Measurements from ENCODE around the gene CHD2.

CHD2 gene

GRCh38 chr15:92963794-92964193 lies 63.7 kb downstream of the CHD2 start:
- peak; percentile 87 for DNase-seq

DNA sequence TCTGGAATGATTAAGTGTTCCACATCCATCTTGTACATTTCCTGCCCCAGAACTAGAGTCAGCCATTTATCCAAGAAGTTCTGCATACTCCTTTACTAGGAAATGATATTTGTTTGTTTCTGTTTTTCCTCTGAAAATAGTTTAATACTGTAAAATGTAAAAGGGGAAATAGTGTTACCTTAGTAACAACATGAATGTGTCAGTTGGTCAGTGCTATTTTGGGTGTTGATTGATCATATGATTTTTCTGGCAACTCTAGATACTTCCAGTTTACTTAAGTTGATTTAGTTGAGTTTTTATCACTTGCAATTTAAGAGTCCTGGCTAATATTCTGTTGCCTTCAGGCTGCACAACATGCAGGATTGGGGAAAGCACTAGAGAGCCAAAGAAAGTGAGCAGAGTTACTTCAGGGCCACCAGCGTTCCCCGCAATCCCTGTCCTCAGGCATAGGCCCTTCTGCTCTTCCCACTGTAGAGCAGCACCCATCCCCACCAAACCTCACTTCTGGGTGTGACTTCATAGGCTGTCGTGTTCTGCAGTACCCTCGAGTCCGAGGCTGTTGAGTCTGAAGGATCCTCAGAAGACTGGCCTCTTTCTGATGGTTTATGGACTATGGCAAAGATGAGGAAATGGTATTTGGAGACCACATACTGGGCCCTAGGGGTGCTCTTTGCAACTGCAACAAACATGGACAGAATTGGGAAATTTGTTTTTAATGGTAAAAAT lies 69.0 kb downstream of the CHD2 start:
- no peak for DNase-seq

DNA sequence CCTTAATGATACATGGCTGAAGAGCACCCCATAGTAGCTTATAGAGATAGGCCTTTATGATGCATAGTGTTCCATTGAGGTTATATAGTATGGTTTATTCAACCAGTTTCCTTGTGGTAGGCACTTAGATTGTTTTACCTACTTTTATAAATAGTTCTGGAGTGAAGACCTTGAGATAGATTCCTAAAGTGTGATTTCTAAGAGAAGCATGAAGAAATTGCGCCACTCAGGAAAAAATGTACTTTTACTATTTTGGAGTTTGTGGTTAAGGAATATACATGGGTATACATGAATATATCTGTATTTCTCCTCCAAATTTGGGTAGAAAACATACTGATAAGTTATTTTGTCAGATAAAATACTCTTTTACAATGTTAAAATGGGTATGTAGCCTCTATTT lies 70.5 kb downstream of the CHD2 start:
- DNase-seq: no peak

DNA sequence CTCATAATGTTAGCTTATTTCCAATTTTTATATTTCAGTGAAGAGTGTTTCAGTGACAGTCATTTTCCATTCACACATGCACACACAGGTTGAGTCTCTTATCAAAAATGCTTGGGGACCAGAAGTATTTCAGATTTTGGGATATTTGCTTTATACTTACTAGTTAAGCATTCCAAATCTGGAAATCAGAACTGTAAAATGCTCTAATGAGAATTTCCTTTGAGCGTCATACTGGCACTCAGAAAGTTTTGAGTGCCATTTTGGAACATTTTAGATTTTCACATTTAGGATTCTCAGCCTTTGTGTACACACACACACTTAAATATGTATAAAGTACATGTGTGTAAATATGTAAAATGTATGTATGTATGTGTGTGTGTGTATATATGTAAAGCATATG lies 71.0 kb downstream of the CHD2 start:
- no peak for DNase-seq

DNA sequence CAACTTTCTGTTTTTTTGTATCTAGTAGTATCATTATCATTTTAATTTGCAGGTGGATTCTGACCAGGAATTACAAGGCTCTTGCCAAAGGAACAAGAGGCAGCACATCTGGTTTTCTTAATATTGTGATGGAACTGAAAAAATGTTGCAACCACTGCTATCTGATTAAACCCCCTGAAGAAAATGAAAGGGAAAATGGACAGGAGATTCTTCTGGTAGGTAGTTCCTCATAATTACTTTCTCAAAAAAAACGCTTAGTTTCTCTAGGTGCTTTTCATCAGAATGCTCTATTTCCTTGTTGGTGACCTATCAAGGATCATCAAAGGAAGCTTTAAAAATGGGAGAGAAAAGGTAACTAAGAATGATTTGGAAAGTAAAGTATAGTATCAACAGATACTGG lies 71.6 kb downstream of the CHD2 start:
- no peak for DNase-seq

DNA sequence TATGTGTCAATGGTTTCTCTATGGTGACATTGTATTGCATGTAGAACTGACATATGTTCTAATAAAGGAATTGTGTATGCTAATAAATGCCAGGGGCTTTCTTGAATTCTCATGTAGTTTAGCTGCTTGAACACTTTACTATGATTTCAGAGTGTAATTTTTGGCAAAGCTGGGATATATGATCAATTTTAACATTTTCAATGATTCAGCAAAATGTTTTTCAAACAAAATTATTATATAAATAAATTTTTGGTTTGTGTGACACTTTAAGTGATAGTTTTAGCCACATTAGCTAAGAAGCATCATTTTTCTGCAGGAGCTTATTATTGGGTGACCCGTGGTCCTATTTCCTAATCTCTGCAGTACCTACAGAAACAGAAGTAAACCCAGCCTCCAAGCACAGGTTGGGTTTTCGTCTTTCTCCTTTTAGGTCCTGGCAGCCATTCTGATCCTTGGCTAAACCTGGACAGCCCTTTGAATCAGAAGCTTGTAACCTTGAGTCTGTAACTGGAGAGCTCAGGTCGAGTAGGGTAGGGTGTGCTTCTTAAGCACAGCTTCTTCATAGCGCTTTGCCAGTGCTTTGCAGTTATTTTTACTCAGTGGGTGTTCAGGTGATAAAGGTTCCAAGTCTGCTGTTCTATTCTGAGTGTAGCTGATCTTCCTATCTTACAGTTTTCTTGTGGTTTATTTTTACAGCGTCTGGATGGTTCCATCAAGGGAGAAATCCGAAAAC lies 74.2 kb downstream of the CHD2 start:
- DNase-seq: no peak

DNA sequence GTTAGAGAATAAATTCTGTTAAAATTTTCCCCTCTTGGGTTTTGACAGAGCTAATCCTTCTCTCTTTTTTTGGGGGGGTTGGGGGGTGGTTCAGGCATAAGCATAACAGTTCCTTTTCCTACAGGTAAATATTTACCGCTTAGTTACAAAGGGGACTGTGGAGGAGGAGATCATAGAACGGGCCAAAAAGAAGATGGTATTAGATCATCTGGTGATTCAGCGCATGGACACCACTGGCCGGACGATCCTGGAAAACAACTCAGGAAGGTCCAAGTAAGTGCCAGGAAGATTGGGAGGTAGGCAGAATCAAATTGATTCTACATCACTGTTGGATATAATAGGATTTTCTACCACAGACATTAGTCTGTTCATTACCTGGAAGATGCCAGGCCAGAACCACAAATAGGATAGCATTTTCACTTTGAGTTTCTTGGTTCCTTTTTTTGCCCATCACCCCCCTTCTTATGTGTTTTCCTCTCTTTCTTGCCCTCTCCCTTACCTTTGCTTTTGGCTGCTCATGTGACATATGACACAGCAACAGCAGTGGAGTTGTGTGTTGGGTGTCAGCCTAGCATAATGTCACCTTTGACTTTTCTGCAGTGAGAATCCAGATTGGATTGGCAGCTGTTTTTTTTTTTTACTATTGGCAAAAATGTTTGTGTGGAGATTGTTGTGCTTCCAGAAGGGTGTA lies 79.0 kb downstream of the CHD2 start:
- no peak for DNase-seq

GRCh38 chr15:92981333-92981732 lies 81.2 kb downstream of the CHD2 start:
- no peak for DNase-seq

DNA sequence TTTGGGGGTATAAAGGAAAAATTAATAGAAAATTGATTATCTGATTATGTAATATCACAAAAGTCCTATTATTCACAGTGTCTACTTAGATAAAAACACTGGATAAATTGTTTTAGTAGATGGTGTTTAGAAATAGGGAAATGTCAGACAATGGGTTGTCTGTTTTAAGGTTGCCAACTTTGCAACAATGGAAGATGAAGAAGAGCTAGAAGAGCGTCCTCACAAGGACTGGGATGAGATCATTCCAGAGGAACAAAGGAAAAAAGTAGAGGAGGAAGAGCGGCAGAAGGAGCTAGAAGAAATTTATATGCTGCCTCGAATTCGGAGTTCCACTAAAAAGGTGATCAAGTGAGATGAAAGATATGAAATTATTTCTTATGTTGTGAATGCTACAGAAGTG lies 84.0 kb downstream of the CHD2 start:
- DNase-seq: no peak

DNA sequence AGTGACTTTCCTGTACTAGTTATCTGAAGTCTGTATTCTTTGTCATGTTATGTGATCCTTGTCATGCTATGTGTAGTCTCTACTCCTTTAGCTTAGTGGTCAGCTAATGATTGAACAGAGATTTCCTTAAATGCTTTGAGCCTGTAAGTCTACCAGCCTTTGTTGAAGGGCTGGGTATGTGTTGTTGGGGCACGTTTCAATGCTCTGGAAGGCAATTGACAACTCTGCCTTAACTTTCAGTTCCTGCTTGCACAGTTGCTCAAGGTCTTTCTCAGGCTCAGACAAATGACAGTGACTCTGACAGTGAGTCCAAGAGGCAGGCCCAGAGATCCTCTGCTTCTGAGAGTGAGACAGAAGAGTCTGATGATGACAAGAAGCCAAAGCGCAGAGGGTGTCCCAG lies 89.3 kb downstream of the CHD2 start:
- DNase-seq: no peak

DNA sequence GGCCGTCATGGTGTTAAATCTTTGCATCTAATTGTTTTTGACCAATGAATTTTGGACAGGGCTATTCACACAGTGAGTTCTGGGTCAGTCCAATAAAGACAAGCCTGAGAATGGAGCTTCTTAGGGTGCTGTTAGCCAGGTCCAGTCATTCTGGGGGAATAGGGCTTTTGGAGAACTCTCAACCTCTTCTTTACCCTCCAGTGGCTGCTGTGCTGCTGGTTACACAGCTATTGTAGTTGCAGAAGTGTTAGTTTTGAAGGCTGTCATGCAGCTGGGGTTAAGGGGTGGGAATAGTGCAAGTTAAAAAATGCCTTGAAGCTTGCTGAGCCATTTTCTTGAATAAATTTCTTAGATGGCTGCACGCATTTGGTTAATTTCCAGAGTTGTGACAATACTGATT lies 89.9 kb downstream of the CHD2 start:
- DNase-seq: no peak

- no peak for DNase-seq
These were observed 92.6 kb downstream of the CHD2 start for GRCh38 chr15:92992720-92993119.

- DNase-seq: no peak
These were observed 97.7 kb downstream of the CHD2 start for GRCh38 chr15:92997821-92998220.

GRCh38 chr15:93001156-93001555 lies 101.0 kb downstream of the CHD2 start:
- DNase-seq: no peak

- DNase-seq: no peak
These were observed 101.8 kb downstream of the CHD2 start for GRCh38 chr15:93001881-93002280.

DNA sequence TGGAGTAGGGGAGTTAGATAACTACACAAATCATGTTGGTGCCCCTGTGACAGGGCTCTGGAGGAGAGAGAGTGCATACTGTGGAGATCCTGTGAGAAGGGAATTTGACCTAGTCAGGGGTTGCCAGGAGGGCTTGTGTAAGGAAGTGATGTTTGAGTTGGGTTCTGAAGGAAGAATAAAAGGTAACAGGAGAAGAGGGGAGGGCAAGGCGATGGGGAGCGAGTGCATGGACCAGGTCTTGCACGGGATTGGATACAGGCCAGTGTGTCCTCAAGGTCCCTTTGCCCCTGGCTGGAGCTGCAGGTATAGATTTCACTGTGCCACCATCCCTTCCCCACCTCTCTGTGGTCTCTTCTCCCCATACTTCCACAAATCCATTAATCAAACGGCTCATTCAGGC lies 105.0 kb downstream of the CHD2 start:
- DNase-seq: no peak

DNA sequence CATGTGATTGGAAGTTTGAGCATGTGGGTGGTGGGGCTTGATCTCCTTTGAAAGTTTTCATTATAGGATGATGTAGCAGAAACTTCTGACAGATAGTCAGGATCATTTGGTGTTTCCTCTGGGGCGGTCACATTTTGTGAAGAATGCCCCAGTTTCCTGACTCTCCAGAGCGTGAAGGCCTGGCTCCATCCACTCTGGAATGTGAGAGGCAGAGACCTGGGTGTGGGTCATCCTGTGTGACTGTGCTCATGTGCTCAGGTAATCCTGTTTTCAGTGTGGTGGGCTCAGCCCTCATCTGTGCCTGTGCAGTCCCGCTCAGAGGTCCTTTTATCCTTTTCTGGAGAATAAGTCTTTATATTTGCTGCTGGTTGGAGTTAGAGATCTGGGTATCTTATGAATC lies 107.9 kb downstream of the CHD2 start:
- DNase-seq: no peak

- DNase-seq: no peak
These were observed 112.7 kb downstream of the CHD2 start for GRCh38 chr15:93012786-93013185.

GRCh38 chr15:93017526-93017925 lies 117.4 kb downstream of the CHD2 start:
- DNase-seq: no peak

GRCh38 chr15:93018574-93018973 lies 118.5 kb downstream of the CHD2 start:
- no peak for DNase-seq

- DNase-seq: no peak
These were observed 119.0 kb downstream of the CHD2 start for GRCh38 chr15:93019090-93019489.

DNA sequence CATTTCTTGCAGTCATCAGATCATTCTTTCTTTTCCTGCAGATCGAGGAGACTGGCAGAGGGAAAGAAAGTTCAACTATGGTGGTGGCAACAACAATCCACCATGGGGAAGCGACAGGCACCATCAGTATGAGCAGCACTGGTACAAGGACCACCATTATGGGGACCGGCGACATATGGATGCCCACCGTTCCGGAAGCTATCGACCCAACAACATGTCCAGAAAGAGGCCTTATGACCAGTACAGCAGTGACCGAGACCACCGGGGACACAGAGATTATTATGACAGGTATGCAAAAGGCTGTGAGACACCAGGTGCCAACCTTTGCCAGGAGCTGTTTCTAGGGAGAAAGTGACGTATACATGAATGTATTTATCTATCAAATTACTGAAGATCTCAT lies 119.8 kb downstream of the CHD2 start:
- no peak for DNase-seq

DNA sequence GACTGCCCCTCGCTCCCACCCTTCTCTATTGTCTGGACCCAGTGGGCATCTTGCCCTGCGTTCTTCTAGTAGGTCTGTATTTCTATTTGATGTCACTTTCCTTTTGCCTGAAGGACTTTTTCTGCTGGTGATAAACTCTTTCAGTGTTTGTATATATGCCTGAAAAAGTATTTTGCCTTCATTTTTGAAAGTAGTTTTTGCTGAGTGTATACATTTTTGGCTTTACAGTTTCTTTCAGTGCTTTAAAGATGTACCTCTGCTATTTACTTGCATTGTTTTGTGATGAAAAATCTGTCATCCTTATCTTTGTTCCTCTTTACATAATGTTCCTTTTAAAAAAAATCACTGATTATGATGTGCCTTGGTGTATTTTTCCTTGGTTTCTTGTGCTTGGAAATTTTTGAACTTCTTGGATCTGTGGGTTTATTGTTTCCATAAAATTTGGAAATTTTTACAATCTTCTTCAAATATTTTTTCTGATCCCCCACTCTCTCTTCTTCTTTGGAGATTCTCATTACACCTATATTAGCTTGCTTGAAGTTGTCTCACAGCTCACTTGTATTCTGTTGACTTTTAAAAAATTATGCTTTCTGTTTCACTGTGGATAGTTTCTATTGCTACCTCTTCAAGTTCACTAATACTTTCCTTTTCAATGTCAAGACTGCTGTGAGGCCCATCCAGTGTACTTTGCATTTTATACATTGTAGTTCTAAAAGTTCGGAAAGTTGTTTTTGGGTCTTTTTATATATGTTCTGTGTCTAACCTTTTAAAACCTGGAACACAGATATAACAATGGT lies 121.0 kb downstream of the CHD2 start:
- DNase-seq: no peak

All from NCI-H69 (cell line).